ENCODE results near the gene FAIM2.

FAIM2 gene

DNA sequence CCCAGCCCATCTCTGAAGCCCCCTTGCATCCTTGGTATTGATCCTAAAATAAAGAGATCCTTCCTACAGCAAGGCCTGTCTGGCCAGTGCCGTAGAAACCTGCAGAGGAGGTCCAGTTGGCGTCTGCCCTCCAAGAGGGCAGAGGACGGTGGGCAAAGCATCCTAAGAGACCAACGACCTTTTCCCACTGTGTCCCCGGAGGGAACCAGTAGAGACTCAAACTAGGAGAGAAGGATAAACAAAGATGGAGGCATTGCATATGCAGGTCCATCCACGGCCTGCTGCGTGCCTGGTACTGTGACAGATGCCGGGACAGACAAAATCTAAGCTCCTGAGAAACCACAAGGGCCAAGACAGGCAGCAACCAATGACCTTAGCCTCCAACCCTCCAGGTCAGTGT is 79.3 kb downstream of the FAIM2 start:
- no peak for DNase-seq (ENCODE audit: extremely low read depth, insufficient read length)
- Histone ChIP-seq H3K4me3 (replicated peaks; ENCODE audit: low read depth, low read length) (no peak overlapping the region), H3K36me3 (ENCODE audit: control insufficient read depth, insufficient read depth, low read length) (no peaks in the 10 kb centered on the region; the same call in 1 of the 2 replicates), H3K27me3 (replicated peaks; ENCODE audit: control insufficient read depth, insufficient read depth, low read length) (no peaks in the 10 kb centered on the region)
- TF ChIP-seq CTCF (IDR thresholded peaks at IDR 0.05; ENCODE audit: insufficient read depth, low read length, poor library complexity, severe bottlenecking): no peak

- H3K36me3 ChIP-seq (ENCODE audit: control insufficient read depth, insufficient read depth, low read length): no peaks in the 10 kb centered on the region; the same call in 1 of the 2 replicates
- DNase-seq (ENCODE audit: extremely low read depth, insufficient read length): no peak
- no peak for TF ChIP-seq CTCF (IDR thresholded peaks at IDR 0.05; ENCODE audit: insufficient read depth, low read length, poor library complexity, severe bottlenecking)
- no peaks in the 10 kb centered on the region for H3K27me3 ChIP-seq (replicated peaks; ENCODE audit: control insufficient read depth, insufficient read depth, low read length)
- no peak overlapping the region for H3K4me3 ChIP-seq (replicated peaks; ENCODE audit: low read depth, low read length)
Observed at GRCh38 chr12:49823951-49824350, 79.7 kb downstream of the FAIM2 start.

GRCh38 chr12:49823350-49823749 is 80.3 kb downstream of the FAIM2 start:
- no peak for DNase-seq (ENCODE audit: extremely low read depth, insufficient read length)
- TF ChIP-seq CTCF (IDR thresholded peaks at IDR 0.05; ENCODE audit: insufficient read depth, low read length, poor library complexity, severe bottlenecking): no peak
- no peaks in the 10 kb centered on the region; the same call in 1 of the 2 replicates for H3K36me3 ChIP-seq (ENCODE audit: control insufficient read depth, insufficient read depth, low read length)
- no peak overlapping the region for H3K4me3 ChIP-seq (replicated peaks; ENCODE audit: low read depth, low read length)
- H3K27me3 ChIP-seq (replicated peaks; ENCODE audit: control insufficient read depth, insufficient read depth, low read length): no peaks in the 10 kb centered on the region

DNA sequence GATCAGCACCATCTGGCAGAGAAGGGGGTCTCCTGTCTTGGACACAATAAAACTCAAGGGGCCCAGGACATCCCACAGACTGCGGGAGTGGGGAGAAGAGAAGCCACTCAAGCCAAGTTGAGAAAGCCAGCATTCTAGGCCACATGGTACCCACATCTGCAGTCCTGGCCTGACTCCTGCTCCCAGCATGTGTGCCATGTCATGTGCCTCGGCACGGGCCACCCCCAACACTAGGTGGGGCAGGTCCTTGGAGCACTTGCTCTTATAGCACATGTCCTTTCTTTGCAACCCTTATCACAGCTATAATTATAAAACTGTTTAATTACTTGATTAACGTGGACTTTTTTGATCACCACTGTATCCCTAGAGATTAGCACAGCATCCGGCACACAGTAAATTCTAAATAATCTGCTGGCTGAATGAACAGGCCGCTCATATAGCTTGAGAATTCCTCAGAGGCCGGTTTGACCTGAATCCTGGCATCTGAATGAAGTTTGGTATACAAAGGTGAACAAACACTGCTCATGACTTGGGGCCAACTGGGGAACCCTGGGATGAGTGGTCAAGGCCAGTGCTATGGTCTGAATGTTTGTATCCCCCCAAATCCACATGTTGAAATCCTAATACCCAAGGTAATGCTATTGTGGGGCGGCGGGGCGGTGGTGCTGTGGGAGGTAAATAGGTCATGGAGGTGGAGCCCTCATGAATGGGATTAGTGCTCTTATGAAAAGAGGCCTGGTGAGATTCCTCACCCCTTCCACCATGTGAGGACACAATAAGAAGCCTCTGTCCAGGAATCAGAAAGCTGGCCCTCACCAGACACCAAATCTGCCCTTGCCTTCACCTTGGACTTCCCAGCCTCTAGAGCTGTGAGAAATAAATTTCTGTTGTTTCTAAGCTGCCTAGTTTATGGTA is 82.1 kb downstream of the FAIM2 start:
- no peak for DNase-seq (ENCODE audit: extremely low read depth, insufficient read length)
- Histone ChIP-seq H3K36me3 (ENCODE audit: control insufficient read depth, insufficient read depth, low read length) (no peaks in the 10 kb centered on the region; the same call in 1 of the 2 replicates), H3K27me3 (replicated peaks; ENCODE audit: control insufficient read depth, insufficient read depth, low read length) (no peaks in the 10 kb centered on the region), H3K4me3 (replicated peaks; ENCODE audit: low read depth, low read length) (no peak overlapping the region)
- no peak for TF ChIP-seq CTCF (IDR thresholded peaks at IDR 0.05; ENCODE audit: insufficient read depth, low read length, poor library complexity, severe bottlenecking)

DNA sequence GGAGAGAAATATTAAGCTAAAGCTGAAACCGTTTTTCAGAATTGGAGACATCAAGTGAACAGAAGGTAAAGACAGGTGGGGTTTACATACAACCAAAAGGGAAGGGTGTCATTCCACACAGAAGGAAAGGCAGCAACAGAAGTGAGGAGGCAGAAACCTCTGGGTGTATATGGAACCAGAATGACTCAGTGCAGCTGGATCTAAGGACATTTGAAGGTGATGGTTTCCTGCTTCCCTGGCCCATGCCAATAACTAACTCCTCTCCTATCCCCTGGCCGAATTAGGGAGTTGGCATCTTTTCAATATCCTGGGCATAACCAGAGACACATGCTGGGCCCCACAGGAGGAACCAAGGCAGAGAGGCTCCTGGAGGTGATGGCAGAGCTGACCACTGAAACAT is 83.9 kb downstream of the FAIM2 start:
- no peak for TF ChIP-seq CTCF (IDR thresholded peaks at IDR 0.05; ENCODE audit: insufficient read depth, low read length, poor library complexity, severe bottlenecking)
- no peaks in the 10 kb centered on the region for H3K27me3 ChIP-seq (replicated peaks; ENCODE audit: control insufficient read depth, insufficient read depth, low read length)
- no peak overlapping the region for H3K4me3 ChIP-seq (replicated peaks; ENCODE audit: low read depth, low read length)
- no peaks in the 10 kb centered on the region; the same call in none of the 2 replicates for H3K36me3 ChIP-seq (ENCODE audit: control insufficient read depth, insufficient read depth, low read length)
- no peak for DNase-seq (ENCODE audit: extremely low read depth, insufficient read length)

Data from GM06990 (cell line).